NK-92 (cell line): ENCODE results near the gene RNF220.
"Not testable (repeated sequence)": the region's sequence is repeated elsewhere in the genome, so short reads cannot be mapped to it uniquely, and the experiment has no call there.

Experiments used
- DNase-seq: peaks from one replicate; lab custom pipeline; 2025; ENCODE audit not compliant: unreplicated experiment; lab: John Stamatoyannopoulos, UW

The RNF220 gene

GRCh38 chr1:44695671-44696070, 290.6 kb downstream of the RNF220 start:
- no peak for DNase-seq

- DNase-seq = no peak
Measured at GRCh38 chr1:44696101-44696500, 291.0 kb downstream of the RNF220 start.

- no peak for DNase-seq
Measured at GRCh38 chr1:44696789-44697345, 291.8 kb downstream of the RNF220 start.

GRCh38 chr1:44698138-44698537, 293.1 kb downstream of the RNF220 start:
- no peak for DNase-seq

- DNase-seq = not testable (repeated sequence)
Measured at GRCh38 chr1:44699375-44699774, 294.3 kb downstream of the RNF220 start.

- no peak for DNase-seq
Measured at GRCh38 chr1:44700573-44700972, 295.5 kb downstream of the RNF220 start.

GRCh38 chr1:44701141-44701573, 296.1 kb downstream of the RNF220 start:
- no peak for DNase-seq
